GM18519 (cell line): ENCODE results near the gene NOXO1.
"Not testable (repeated sequence)": the region's sequence is repeated elsewhere in the genome, so short reads cannot be mapped to it uniquely, and the experiment has no call there.

Experiments used
- ATAC-seq: cut with Tn5 transposase; IDR thresholded peaks from one replicate; pipeline ENCODE4 v1.9.1; 2021; ENCODE audit warnings: mild to moderate bottlenecking, moderate library complexity; ENCODE audit not compliant: unreplicated experiment, low FRiP score

Gene NOXO1

DNA sequence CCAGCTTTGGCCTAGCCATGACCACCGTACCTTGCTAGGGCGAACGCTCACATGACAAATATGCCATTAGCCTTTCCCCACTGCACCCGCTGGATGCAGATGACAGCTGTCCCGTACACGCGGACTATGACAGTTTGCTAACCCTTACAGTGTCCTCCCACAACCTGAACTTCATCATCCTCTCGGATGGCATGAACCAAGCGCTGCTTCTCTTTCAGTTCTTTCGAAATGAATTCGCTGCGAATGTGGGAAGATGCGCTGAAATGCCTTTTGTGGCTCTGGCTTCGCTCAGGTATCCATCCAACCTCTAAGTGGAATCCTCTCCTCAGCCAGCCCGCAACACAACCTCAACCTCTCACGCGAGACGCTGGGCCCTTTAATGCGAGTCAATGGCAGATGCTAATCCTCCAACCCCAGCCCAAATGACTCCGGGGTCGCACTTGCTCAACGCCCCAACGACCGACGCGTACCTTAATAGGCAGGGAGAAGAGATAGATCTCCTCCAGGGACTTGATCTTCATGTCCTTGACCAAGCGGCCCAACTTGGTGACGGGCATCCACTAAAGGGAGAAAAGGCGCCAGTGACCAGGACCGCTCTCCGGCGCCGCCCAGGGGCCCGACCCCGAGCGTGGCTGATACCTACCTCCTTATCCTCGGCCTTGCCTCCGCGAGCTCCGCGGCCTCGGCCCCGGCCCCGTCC lies 17.3 kb downstream of the NOXO1 start:
- ATAC-seq: no peak

DNA sequence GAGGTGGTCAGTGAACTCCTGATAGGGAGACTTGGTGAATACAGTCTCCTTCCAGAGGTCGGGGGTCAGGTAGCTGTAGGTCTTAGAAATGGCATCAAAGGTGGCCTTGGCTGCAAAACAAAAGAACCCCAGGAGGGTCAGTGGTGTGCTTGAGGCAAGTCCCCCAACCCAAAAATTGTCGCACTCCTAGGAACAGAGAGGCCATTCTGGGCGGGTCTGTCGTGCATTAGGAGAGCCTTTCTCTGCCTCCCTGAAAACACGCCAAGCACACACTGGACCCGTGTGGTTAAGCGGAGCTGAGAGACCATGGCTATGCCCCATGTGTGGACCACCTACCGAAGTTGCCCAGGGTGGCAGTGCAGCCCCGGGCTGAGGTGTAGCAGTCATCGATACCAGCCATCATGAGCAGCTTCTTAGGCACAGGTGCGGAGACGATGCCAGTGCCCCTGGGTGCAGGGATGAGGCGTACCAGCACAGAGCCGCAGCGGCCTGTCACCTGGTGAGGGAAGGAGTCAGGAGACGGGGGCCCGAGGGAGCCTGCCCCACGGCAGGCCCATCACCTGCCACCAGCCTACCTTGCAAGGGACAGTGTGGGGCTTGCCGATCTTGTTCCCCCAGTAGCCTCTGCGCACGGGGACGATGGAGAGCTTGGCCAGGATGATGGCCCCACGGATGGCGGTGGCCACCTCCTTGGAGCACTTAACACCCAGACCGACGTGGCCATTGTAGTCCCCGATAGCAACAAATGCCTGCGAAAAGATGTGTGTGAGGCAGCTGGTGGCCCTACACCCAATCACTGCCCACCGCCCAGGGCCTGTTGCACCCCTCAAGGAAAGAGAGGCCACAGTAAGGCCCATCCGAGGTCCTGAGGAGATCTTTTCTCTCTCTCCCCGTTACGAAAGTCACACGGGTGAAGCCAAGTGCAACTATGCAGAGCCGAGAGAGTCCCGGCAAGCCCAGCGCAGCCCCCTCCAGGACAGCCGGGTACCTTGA lies 18.8 kb downstream of the NOXO1 start:
- ATAC-seq: not testable (repeated sequence)

DNA sequence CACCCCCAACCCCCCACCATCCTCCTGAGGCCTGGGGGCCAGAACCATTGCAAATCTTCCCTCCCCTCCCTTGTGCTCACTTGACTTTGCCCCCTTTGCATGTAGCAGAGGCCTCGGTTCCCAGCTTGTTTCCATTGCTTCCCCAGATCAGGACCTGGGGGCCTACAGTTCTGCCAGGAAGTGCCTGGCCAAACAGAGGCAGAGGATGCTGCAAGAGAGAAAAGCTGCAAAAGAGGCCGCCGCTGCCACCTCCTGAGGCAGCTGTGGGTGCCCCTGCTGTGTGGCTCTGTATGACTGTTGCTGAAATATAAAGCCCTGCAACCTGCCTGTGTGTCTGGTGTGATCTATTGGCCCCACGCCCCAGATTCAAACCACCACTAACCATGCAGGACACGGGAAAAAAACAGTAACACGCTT lies 19.6 kb downstream of the NOXO1 start:
- no peak for ATAC-seq

DNA sequence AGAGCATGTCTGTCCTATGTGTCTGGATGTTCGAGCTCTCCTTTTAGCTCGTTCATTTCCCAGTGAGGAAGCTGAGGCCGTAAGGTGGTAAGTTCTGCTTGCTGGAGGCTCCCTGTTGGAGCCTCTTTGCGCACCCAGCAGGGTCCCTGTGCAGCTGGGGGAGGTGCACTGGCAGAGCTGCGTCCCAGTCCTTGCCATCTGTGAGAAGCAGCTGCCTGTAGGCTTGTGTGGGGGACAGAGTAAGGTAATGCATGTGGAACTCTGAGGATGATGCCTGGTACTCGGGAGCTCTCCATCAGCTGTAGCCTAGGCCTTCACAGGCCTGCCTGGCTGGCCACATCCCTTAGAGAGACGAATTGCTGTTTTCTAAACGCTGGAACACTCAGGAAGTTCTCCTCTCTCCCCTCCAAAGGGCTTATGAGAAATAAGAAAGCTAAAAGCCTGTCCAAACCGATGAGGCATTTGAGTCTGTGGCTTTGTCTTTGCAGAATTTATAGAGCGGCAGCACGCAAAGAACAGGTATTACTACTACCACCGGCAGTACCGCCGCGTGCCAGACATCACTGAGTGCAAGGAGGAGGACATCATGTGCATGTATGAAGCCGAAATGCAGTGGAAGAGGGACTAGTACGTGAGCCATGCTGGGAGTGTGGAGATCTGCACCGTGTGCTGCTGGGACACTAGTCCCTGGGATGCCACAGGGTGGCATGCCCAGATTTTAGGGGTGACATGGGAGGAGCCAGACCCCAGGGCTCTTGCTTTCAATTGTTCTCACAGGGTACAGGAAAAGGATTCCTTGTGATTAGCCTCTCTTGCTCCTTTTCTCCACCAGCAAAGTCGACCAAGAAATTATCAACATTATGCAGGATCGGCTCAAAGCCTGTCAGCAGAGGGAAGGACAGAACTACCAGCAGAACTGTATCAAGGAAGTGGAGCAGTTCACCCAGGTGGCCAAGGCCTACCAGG lies 20.3 kb downstream of the NOXO1 start:
- ATAC-seq: no peak

DNA sequence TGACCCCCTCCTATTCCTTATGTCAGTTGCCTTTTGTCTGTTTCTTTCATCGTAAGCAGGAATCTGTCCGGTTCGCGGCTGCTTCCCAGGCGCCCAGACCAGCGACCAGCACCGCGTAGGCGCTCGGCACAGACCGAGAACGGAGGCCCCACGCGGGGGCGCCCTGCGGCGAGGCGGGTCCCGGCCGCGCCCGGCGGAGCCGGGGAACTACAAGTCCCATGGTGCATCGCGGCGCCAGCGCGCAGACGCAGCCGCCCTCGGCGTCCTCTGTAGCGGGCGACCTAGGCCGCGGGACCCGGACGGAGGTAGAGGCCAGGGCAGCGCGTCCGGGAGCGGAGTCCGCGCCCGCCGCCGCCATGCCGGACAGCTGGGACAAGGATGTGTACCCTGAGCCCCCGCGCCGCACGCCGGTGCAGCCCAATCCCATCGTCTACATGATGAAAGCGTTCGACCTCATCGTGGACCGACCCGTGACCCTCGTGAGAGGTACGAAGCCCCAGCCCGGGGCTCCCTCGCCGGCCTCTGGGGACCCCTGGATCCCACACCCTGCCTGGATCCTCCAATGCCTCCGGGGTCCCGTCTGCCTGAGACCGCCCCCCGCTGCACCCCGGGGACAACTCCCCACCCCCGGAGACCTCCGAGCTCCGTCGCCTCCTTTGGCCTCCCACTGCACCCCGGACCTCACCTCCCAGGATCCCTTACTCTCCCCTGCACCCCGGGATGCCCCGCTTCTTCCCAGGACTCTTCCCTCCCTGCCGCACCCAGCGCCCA lies 21.8 kb downstream of the NOXO1 start, which contains the start of gene NDUFB10:
NDUFB10 (plus strand) TSS at position 270 of the 771 bp plus-strand sequence; CDS start at position 357, 87 bp downstream.
- ATAC-seq: peak; percentile 62

DNA sequence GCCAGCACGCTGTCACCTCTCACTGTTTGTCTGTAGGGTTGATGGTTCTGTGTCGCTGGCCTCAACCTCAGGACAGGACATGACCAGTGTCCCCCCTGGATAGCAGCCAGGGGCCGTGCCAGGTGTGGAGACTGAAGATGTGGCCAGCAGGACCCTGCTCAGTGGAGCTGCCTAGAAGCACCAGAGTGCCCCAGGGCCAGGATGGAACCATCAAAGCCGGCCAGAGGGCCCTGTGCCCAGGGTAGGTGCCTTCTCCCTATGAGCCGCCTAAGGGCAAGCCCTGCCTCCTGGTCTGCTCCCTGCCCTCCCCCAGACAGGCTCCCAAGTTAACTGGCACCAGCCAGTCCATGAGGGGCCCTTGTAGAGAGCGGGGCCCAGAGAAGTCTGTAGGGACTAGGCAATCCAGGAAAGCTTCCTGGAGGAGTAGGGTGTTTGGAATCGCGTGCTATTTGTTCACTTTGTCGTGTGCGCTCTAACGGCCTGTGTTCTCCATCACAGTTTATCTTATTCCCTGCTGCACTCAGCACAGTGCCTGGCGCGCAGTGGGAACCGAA lies 22.5 kb downstream of the NOXO1 start:
- ATAC-seq: no peak

DNA sequence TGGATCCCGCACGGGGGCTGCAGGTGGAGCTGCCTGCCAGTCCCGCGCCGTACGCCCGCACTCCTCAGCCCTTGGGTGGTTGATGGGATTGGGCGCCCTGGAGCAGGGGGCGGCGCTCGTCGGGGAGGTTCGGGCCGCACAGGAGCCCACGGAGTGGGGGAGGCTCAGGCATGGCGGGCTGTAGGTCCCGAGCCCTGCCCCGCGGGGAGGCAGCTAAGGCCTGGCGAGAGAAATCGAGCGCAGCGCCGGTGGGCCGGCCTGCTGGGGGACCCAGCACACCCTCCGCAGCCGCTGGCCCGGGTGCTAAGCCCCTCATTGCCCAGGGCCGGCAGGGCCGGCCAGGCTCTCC lies 23.2 kb downstream of the NOXO1 start:
- not testable (repeated sequence) for ATAC-seq

DNA sequence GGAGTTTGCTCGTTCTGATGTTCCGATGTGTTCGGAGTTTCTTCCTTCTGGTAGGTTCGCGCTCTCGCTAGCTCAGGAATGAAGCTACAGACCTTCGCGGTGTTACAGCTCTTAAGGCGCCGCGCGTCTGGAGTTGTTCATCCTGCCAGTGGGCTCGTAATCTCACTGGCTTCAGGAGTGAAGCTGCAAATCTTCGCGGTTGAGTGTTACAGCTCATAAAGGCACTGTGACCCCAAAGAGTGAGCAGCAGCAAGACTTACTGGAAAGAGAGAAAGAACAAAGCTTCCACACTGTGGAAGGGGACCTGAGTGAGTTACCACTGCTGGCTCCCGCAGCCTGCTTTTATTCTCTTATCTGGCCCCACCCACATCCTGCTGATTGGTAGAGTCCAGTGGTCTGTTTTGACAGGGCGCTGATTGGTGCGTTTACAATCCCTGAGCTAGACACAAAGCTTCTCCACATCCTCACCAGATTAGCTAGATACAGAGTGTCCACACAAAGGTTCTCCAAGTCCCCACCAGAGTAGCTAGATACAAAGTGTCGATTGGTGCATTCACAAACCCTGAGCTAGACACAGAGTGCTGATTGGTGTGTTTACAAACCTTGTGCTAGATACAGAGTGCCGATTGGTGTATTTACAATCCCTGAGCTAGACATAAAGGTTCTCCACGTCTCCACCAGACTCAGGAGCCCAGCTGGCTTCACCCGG lies 23.7 kb downstream of the NOXO1 start:
- not testable (repeated sequence) for ATAC-seq

DNA sequence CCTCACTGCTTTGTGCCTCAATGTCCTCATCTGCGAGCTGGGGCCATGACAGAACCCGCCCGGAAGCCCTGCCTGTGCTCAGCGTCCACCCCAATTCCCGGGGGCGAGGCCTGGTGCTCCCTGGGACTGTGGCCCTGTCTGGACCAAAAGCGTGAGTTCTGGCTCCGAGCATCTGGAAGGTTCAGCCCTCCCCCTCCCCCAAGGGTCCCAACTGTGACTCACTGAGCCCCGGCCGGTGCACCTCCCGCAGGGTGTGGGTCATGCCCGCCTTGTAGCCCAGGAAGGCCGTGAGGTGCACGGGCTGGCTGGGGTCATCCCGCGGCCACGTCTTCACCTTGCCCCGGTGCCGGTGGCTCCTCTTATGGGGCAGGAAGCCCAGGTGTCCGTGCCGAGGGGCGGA lies 27.5 kb downstream of the NOXO1 start:
- ATAC-seq: no peak

DNA sequence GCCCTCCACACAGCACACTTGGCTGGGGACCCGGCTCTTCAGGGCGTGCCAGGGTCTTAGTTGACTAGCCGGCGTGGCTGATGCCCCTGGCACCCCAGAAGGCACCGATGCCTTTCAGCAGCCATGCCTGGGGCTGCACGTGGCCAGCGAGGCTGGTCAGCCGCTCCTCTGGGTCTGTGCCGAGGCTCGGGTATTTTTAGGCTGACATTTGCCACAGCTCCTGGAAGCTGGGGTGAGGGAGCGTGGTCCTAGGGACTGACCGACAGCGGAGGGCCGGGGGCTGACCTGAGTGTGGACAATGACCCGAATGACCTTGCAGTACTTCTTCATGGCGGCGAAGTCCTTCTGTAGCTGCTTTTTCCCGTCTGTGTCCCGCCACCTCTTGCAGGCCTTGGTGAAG lies 30.7 kb downstream of the NOXO1 start:
- ATAC-seq: no peak

DNA sequence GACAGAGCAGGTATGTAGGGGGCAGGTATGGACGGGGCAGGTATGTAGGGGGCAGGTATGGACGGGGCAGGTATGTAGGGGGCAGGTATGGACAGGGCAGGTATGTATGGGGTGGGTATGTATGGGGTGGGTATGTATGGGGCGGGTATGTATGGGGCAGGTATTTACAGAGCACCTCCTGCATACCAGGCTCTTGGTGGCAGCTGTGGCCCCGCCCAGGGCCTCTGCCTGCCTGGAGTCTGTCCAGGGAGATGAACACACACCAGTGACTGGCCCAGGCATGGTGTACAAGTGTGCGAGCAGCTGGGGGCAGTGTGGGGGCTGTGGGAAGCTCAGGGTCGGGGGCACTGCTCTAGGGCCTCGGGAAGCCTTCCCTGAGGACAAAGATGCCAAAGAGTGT lies 31.2 kb downstream of the NOXO1 start:
- ATAC-seq: no peak

DNA sequence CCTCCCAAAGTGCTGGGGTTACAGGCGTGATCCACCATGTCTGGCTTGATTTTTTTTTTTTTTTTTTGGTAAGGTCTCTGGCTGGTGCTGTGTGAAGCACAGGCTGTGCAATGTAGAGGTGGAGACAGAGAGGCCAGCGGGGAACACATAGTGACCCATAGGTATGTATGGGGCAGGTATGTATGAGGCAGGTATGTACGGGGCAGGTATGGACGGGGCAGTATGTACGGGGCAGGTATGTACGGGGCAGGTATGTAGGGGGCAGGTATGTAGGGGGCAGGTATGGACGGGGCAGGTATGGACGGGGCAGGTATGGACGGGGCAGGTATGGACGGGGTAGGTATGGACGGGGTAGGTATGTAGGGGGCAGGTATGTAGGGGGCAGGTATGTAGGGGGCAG lies 31.8 kb downstream of the NOXO1 start:
- ATAC-seq: no peak

DNA sequence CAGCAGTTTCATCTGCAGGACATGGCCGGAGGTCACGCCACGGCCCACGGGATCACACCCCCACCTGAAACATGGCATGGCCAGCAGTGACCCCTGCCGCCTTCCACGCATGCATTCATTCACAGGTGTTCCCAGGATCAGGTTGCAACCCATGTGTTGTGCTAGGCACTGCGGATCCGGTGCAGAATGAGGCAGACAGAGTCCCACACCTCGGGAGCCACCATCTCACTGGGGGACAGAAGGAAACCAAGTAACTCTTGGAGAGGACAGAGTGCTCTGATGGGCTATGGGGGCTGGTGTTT lies 33.9 kb downstream of the NOXO1 start:
- ATAC-seq: no peak

DNA sequence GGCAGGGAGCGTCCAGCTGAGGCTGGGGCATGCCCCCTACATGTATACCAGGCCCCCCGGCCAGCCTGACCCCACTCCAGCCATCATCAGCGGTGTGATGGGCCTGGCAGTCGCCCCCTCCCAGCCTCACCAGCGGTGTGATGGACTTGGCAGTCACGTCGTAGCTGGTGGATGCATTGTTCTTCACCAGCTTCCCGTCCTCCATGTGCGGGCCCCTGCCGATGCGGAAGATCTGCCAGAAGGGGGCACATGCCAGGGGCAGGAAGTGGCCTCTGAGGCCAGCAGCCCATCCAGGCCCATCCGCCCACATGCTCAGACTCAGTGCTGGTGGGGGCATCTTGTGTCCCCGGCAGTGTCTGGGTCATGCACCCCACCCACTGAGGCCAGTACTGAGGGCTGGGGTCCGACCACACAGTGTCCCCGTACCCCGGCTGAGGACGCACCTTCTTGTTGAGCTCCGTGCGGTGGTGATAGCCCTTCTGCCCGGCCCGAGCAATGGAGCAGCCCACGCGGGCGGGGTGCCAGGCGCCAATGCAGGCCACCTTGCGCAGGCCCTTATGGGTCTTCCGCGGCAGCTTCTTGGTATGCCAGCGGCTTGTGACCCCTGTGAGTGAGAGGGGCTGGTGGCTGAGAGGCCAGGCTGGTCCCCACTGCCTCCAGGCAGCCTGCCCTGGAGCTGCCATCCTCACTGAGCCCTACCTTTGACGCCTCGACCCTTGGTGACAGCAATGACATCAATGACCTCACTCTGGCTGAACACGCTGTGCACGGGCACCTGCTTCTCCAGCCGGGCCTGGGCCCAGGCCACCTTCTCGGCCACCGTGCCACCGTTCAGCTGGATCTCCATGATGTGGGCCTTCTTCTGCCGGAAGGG lies 34.5 kb downstream of the NOXO1 start:
- no peak for ATAC-seq

DNA sequence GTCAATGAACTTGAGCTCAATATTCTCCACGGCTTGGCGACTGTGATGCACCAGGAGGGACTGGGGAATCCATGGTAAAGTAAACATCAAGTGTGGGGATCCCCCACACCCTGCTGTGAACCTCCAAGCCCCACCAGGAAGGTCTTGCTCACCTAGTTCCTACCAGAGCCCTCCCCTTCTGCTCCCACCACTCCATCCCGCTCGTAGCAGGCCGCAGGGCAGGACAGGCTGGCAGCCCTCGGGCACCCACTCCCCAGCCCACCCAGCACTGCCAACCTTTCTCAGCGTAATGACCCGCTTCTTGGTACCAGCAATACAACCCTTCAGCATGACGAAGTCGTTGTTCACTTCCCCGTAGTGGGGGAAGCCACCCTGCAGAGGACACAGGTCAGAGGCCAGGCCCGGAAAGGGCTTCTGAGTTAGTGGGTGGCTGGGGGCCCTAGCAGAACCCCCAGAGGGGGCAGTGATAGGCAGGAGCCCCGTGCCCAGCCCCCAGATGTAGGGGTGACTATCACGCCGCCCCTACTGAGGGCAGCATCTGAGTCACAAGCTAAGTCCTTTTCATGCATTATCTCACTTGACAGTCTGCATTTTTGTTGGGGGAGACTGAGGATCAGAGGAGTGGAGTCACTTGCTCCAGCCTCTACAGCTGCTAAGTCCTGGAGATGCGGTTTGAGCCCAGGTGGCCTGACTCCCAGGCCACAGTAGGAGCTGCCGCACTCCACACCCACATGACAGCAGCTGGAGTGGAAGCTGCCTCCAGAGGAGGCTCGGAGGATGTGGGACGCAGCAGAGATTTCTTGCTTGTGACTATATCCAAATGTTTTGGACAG lies 35.5 kb downstream of the NOXO1 start:
- ATAC-seq: no peak

DNA sequence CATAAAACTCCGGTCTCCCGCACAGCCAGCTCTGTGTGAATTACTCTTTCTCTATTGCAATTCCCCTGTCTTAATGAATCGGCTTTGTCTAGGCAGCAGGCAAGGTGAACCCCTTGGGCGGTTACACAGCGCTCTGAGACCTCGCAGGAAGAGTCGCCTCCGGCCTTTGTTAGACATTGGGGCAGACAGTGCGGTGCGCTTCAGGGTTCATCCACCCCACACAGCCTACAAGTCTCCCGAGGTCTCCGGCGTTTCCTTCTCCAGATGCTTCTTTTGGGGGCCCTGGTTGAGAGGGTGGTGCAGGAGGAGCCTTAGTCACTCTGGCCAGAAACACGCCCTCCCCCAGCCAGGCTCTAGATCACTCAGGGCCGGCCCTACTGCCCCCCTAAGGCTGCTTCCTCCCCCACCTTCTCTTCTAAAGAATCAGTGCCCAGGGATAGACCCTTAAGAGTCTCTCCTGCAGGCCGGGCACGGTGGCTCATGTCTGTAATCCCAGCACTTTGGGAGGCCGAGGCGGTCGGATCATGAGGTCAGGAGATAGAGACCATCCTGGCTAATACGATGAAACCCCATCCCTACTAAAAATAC lies 36.6 kb downstream of the NOXO1 start:
- no peak for ATAC-seq
